ENCODE results near the gene CREG2.
A peak's percentile ranks its signal among the peaks of the same experiment; 100 is the strongest.

The CREG2 gene

DNA sequence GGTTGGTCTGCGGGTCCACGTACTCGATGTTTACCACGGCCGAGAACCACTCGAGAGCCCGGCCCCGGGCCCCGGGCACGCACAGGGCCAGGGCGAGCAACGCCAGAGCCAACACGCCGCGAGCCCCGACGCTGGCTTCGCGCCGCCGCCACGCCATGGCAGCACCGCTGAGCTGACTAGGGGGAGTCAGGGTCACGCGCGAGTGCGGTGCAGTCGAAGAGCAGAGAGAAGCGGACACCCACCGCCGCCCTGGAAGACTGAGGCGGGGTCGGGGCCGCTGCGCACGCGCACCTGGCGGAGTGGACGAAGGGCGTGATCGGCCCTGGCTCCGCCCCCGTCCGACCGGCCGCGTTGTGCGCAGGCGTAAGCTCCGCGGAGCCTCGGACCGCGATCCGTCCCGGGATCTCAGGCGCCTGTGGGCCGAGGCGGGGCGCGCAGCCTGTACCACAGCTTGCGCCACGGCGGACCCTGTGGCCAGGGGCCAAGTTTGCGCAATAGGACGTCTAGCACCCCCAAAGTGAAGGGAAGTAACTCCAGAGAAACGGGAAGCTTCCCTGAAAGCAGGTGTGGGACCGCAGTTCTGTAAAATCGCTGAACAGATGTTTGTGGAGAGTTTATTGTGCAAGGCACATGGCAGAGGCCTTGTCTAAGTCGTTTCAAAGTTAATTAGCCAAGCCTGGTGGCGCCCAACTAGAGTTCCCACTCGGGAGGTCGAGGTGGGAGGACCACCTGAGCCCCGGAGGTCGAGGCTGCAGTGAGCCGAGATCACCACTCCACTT lies 78.7 kb downstream of the CREG2 start, which contains the start of gene RNF149:
Gene RNF149 (minus strand): TSS at position 270 of the 779 bp plus-strand sequence. CDS start 113 bp downstream, at position 157.
- TF ChIP-seq, protein P1, sequence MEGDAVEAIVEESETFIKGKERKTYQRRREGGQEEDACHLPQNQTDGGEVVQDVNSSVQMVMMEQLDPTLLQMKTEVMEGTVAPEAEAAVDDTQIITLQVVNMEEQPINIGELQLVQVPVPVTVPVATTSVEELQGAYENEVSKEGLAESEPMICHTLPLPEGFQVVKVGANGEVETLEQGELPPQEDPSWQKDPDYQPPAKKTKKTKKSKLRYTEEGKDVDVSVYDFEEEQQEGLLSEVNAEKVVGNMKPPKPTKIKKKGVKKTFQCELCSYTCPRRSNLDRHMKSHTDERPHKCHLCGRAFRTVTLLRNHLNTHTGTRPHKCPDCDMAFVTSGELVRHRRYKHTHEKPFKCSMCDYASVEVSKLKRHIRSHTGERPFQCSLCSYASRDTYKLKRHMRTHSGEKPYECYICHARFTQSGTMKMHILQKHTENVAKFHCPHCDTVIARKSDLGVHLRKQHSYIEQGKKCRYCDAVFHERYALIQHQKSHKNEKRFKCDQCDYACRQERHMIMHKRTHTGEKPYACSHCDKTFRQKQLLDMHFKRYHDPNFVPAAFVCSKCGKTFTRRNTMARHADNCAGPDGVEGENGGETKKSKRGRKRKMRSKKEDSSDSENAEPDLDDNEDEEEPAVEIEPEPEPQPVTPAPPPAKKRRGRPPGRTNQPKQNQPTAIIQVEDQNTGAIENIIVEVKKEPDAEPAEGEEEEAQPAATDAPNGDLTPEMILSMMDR (conservative IDR thresholded peaks at IDR 0.05; ENCODE audit: control insufficient read depth, insufficient read depth, low read depth, low read length), result no peak
- peak within 1 kb of the TSS; percentile 85 for H3K4me3 ChIP-seq (ENCODE audit: control insufficient read depth, low read depth, low read length)
- peak; percentile 85 for DNase-seq (ENCODE audit: low read depth)

DNA sequence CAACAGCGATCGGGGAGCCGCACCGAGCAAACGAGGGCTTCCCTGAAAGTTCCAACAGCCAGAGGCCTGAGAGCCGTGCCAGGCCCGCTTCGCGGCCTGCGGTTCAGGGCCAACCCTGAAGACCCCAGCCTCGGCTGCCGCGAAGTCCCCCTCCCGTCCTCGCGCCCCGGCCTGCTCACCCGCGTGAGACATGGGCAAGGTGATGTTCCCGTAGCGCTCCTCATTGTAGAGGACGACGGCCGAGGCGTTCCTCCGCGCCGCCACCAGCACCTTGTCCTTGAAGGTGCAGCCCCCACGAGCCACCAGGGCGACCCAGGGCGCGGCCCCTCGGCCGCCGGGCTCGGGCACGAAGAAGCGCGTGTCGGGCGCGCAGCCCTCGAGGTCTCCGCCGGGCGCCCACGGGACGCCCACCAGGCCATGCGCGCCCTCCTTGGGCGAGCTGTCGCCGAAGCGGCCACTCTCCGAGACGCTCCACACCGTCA lies 79.3 kb downstream of the CREG2 start:
- TF ChIP-seq, protein P1 (conservative IDR thresholded peaks at IDR 0.05; ENCODE audit: control insufficient read depth, insufficient read depth, low read depth, low read length), result no peak
- peak overlapping the region; percentile 85 for H3K4me3 ChIP-seq (ENCODE audit: control insufficient read depth, low read depth, low read length)
- no peak for DNase-seq (ENCODE audit: low read depth)

GRCh38 chr2:101307503-101307902 lies 79.8 kb downstream of the CREG2 start:
- H3K4me3 ChIP-seq (ENCODE audit: control insufficient read depth, low read depth, low read length), result peak overlapping the region; percentile 85
- TF ChIP-seq, protein P1 (conservative IDR thresholded peaks at IDR 0.05; ENCODE audit: control insufficient read depth, insufficient read depth, low read depth, low read length), result no peak
- peak; percentile 50 for DNase-seq (ENCODE audit: low read depth)

GRCh38 chr2:101306410-101306809 lies 80.9 kb downstream of the CREG2 start:
- no peak for DNase-seq (ENCODE audit: low read depth)
- TF ChIP-seq, protein P1 (conservative IDR thresholded peaks at IDR 0.05; ENCODE audit: control insufficient read depth, insufficient read depth, low read depth, low read length), result no peak

GRCh38 chr2:101305492-101306078 lies 81.7 kb downstream of the CREG2 start:
- H3K4me3 ChIP-seq (ENCODE audit: control insufficient read depth, low read depth, low read length), result peak overlapping the region; percentile 85
- TF ChIP-seq, protein P1 (conservative IDR thresholded peaks at IDR 0.05; ENCODE audit: control insufficient read depth, insufficient read depth, low read depth, low read length), result no peak
- peak; percentile 75 for DNase-seq (ENCODE audit: low read depth)

More at GRCh38 chr2:101306410-101306809, 80.9 kb downstream of the CREG2 start:
- peak overlapping the region; percentile 85 for H3K4me3 ChIP-seq (ENCODE audit: control insufficient read depth, low read depth, low read length)

- TF ChIP-seq, protein P1 (conservative IDR thresholded peaks at IDR 0.05; ENCODE audit: control insufficient read depth, insufficient read depth, low read depth, low read length), result no peak
- no peak for DNase-seq (ENCODE audit: low read depth)
- H3K4me3 ChIP-seq (ENCODE audit: control insufficient read depth, low read depth, low read length), result no peak overlapping the region
Measured at GRCh38 chr2:101305035-101305434, 82.3 kb downstream of the CREG2 start.

Data from fibroblast of mammary gland (primary cell).